T-helper 1 cell treated with Interleukin-12 subunit alpha and Interleukin-12 subunit beta and Interleukin-4 antibody, amounts not matched to agents 30 μg/mL and 1 μg/mL, for 36 hours (primary cell): Measurements from ENCODE around the gene SAE1.

Experiments used
- H3K27ac Mint-ChIP-seq: one replicate; pipeline ENCODE4 v1.8.0; 2021; ENCODE audit warnings: mild to moderate bottlenecking, mixed read lengths
- H3K27me3 Mint-ChIP-seq: one replicate; pipeline ENCODE4 v1.8.0; 2021; ENCODE audit warnings: low read depth, mixed read lengths
- H3K36me3 Mint-ChIP-seq: one replicate; pipeline ENCODE4 v1.8.0; 2021; ENCODE audit warnings: low read depth, mixed read lengths
- H3K4me1 Mint-ChIP-seq: one replicate; pipeline ENCODE4 v1.8.0; 2021; ENCODE audit warnings: low read depth, mixed read lengths
- H3K4me3 Mint-ChIP-seq: one replicate; pipeline ENCODE4 v1.8.0; 2021; ENCODE audit warnings: mild to moderate bottlenecking, moderate library complexity, mixed read lengths
- H3K9me3 Mint-ChIP-seq: one replicate; pipeline ENCODE4 v1.8.0; 2021; ENCODE audit warnings: mixed read lengths

SAE1 gene

DNA sequence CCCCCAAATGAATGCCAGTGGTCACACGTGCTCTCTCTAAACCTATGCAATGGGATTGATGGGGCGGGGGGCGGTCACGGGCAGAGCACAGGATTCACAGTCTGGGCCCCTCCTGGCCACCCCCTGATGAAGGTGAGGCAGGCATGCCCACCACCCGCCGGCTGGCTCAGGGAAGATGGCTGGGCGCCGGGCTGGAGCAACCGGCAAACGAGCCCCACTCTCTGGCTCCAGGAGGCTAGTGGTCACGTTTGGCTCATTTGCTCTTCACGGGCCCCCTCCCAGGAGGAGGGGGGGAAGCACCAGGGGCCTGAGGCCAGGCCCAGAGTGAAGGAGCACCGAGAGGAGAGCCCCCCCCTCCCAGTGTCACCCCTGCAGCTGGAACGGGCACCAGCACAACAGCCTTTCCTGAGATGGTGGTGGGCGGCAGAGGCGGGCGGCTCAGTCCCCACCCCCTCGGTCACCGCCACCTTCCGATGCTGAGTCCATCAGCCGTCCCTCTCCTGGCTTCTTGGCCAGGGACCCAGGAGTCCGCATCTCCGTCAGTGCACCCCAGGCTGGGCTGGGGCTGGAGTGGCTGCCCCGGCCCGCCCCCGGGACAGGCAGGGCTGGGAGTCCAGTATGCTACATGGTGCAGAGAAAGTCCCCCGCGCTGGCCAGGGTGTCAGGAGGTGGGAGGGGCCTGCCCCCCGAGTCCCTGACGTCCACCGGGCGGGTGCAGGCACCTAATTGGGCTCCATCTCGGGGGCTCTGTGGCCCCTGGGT lies 90.6 kb downstream of the SAE1 start:
- Mint-ChIP-seq H3K36me3 (peaks cover 20% of the 10 kb centered on the region), H3K27me3 (no peaks in the 10 kb centered on the region), H3K4me1 (peaks cover 8% of the 10 kb centered on the region), H3K9me3 (peaks cover 3% of the 10 kb centered on the region), H3K4me3 (no peak overlapping the region), H3K27ac (no peak overlapping the region)

DNA sequence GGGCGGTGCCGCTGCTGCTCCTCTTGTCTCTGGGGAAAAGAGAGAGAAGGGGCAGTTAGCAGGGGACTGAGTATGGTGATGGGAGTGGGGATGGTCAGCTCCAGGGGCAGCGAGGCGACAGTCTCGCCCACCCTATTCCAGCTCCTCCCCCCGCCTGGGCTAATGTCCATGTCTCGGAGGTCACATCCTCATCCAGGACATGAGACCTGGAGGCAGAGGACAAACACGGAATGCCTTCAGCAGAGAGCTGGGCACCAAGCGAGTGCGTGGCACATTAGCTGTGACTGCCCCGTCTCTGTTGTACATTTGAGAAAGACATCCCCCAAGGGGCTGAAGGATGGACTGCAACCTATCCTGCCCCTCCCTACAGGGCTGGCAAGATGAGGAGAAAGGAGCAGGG lies 91.3 kb downstream of the SAE1 start:
- Mint-ChIP-seq H3K4me3 (no peak overlapping the region), H3K36me3 (peaks cover 20% of the 10 kb centered on the region), H3K4me1 (peaks cover 8% of the 10 kb centered on the region), H3K9me3 (peaks cover 3% of the 10 kb centered on the region), H3K27ac (no peak overlapping the region), H3K27me3 (no peaks in the 10 kb centered on the region)

DNA sequence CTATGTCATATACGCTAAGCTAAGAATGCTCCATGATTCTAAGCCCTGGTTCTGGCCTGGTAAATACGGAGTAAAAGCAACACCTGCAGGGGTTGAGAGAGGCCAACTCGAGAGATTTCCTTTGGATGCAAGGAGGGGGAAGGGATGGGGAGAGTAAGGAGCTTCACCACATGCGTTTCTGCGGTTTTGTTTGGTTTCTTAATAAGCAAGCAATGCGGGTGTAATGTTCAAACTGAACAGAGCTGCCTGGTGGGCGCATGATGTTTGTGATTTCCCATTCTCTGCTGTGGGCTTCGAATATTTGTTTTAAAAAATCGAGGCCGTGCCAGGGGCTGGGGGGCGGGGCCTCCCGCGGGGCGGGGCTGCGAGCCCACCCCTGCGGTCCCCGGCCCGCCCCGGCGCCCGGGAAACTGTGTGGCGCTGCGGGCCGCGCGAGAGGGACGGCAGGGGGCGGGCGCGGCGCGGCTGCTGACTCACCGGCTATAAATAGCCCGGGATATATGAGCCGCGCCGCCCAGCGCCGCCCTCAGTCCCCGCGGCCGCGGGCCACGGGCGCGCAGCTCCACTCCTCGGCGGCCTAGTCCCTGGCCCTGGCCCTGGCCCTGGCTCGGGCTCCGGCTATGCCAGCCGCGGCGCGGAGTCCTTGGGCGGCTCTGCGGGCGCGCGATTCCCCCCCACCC lies 95.3 kb downstream of the SAE1 start:
- H3K36me3 Mint-ChIP-seq: peaks cover 16% of the 10 kb centered on the region
- H3K4me3 Mint-ChIP-seq: peak overlapping the region; percentile 54
- peaks cover 3% of the 10 kb centered on the region for H3K9me3 Mint-ChIP-seq
- H3K4me1 Mint-ChIP-seq: peaks cover 10% of the 10 kb centered on the region
- no peaks in the 10 kb centered on the region for H3K27me3 Mint-ChIP-seq
- H3K27ac Mint-ChIP-seq: peak overlapping the region; percentile 85

DNA sequence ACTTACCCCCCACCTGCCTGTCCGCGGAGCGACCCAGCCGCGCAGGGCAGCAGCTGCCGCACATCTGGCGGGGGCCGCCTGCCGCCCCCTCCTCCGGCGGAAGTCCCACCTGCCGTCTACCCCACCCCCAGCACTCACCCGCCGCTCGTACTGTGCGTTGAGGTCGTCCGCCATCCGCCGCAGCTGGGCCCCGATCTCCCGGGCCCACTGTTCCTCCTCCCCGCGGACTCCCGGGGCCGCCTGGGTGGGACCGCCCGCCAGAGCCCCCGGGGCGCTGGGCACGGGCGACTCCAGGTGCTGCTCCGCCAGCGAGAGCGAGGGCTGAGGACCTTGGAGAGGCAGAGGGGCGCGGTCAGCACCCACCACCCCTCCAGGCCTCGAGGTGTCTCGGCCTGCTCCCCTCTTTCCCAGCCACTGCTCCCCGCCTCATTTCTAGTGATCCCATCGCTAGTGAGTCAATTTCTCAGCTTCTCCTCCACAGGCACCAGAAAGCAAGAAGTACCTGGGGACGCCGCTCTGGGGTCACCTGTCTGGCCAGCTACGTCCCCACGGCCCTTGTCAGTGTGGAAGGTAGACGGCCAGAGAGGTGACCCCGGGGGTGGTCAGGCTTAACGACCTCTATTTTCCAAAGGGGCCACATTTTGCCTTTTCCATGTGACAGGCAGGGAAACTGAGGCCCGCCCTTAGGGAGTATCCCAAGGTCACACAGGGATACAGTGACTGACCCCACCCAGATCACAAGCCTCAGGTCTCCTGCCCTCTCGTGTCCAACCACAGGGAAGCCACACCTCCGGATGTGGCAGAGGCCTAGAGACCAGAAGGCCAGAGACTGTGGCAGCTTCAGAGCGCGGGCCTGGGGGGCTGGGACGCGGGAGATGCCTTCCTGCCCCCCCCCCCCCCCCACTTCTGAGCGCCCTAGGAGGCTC lies 96.1 kb downstream of the SAE1 start:
- Mint-ChIP-seq H3K27ac (peak overlapping the region; percentile 89), H3K4me1 (peaks cover 15% of the 10 kb centered on the region), H3K9me3 (peaks cover 3% of the 10 kb centered on the region), H3K27me3 (no peaks in the 10 kb centered on the region), H3K4me3 (peak overlapping the region; percentile 84), H3K36me3 (peaks cover 14% of the 10 kb centered on the region)

DNA sequence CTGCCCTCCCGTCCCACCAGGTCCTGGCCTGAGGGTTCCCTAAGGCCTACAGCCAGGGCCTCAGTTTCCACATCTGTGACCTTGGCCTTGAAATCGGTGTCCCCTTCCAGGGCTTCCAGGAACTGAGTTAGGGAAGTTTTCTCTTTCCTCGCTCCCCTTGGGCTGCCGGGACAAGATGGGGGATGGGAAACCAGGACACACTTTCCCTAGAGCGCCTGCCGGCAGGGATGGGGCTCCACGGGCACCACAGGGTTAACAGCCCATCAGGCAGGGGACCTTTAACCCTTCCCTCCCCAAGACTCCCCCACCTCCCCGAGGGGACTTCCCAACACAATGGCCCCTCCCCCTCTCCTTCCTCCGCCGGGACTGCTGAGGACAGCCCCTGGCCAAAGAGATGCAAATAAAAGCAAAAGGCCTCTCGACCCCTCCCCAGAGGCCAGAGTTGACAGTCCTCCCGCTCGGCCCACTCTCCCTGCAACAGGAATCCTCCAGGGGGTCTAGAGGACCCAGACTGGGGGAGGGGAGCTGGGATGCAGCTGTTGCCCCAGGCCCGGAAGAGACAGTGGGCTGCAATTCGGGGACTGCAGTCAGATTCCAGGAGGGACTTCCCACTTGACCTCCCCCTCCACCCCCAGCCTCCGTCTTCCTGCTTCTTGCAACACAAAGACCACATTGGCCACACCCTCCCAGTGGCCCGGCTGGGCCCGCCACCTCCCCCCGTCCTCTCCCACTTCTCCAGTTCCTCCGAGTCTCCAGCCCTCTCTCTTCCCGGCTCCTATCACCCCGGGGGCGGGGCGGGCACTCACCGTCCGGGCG lies 96.9 kb downstream of the SAE1 start:
- Mint-ChIP-seq H3K4me3 (peak overlapping the region; percentile 84), H3K9me3 (peaks cover 3% of the 10 kb centered on the region), H3K4me1 (peaks cover 22% of the 10 kb centered on the region), H3K27ac (peak overlapping the region; percentile 89), H3K27me3 (no peaks in the 10 kb centered on the region), H3K36me3 (peaks cover 7% of the 10 kb centered on the region)

DNA sequence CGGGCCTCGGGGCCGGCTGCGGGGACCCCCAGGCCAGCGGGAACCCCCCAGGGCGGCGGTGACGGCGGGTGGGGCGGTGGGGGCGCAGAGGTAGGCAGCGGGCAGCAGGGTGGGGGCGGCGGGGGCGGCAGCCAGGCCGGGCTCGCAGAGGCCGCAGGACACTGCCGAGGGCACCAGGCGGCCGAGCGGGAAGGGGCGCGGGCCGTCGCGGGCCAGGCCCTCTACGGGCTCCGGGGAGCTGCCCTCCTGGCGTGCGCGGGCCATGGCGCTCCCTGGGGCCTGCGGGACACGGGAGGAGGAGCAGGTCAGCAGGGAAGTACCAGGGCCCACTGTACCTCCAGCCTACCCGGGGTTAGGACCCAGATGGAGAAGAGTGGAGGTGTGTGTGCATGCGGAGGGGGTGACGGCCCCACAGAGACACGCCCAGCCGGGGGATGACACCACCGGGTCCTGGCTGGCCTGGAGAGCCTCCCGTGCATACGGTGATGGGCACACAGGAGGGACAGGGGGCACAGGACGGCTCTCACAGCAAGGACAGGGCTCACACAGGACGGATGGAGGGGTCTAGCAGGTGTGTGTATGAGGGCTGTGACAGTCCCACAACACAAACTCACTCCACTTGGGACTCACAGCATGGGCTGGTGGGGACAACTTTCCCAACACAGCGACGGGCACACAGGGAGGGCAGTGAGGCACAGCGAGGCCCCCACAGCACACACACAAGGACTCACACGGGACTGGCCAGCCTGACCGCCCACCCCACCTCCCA lies 97.7 kb downstream of the SAE1 start:
- peaks cover 3% of the 10 kb centered on the region for H3K9me3 Mint-ChIP-seq
- no peaks in the 10 kb centered on the region for H3K27me3 Mint-ChIP-seq
- peaks cover 26% of the 10 kb centered on the region for H3K4me1 Mint-ChIP-seq
- no peak overlapping the region for H3K27ac Mint-ChIP-seq
- peak overlapping the region; percentile 84 for H3K4me3 Mint-ChIP-seq
- H3K36me3 Mint-ChIP-seq: peaks cover 7% of the 10 kb centered on the region

DNA sequence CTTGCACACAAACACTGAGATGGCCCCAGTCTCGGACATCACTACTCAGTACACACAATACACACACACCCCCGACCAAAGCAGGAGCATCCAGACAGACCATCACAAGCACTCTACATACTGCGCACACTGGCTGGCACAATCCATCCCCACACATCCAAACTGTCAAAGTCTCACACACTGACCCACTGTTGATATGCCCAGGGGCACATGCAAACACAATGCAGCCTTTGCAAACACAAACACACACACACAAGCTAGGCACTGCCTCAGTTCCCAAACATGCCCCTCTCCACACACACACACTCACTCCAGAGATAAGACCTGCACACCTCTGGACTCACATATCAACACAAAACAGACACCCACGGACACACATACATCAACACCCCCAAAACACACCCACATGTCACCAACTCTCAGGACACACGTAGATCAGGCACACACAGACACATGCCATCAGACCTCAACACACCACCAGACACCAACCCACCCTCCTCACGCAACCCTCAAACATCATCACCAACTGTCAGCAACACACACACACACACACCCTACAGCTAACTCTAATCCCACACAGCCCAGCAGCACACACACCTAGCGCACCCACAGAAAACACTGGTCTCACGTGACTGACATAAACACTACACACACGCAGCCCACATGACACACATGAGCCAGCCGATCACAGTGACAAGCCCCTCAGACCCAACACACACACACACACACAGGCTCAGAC lies 98.5 kb downstream of the SAE1 start:
- peaks cover 3% of the 10 kb centered on the region for H3K9me3 Mint-ChIP-seq
- peaks cover 5% of the 10 kb centered on the region for H3K36me3 Mint-ChIP-seq
- no peaks in the 10 kb centered on the region for H3K27me3 Mint-ChIP-seq
- peaks cover 23% of the 10 kb centered on the region for H3K4me1 Mint-ChIP-seq
- H3K27ac Mint-ChIP-seq: no peak overlapping the region
- no peak overlapping the region for H3K4me3 Mint-ChIP-seq

DNA sequence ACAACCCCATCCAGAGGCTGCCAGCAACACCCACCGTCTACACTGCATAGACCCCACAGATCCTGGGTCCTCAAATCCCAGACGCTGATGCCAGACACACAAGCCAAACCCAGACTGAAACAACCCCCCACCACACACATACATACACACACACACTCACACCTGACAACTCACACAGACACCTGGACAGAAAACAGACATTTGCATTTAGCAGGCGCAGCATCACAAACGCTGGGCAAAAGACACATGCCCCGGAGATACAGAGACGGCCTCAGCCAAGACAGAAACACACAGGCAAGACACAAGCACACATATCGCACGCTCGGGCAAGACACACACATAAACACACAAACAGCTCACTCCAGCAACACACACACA lies 99.0 kb downstream of the SAE1 start:
- H3K27me3 Mint-ChIP-seq: no peaks in the 10 kb centered on the region
- H3K36me3 Mint-ChIP-seq: peaks cover 5% of the 10 kb centered on the region
- no peak overlapping the region for H3K27ac Mint-ChIP-seq
- peaks cover 23% of the 10 kb centered on the region for H3K4me1 Mint-ChIP-seq
- H3K9me3 Mint-ChIP-seq: peaks cover 3% of the 10 kb centered on the region
- no peak overlapping the region for H3K4me3 Mint-ChIP-seq

DNA sequence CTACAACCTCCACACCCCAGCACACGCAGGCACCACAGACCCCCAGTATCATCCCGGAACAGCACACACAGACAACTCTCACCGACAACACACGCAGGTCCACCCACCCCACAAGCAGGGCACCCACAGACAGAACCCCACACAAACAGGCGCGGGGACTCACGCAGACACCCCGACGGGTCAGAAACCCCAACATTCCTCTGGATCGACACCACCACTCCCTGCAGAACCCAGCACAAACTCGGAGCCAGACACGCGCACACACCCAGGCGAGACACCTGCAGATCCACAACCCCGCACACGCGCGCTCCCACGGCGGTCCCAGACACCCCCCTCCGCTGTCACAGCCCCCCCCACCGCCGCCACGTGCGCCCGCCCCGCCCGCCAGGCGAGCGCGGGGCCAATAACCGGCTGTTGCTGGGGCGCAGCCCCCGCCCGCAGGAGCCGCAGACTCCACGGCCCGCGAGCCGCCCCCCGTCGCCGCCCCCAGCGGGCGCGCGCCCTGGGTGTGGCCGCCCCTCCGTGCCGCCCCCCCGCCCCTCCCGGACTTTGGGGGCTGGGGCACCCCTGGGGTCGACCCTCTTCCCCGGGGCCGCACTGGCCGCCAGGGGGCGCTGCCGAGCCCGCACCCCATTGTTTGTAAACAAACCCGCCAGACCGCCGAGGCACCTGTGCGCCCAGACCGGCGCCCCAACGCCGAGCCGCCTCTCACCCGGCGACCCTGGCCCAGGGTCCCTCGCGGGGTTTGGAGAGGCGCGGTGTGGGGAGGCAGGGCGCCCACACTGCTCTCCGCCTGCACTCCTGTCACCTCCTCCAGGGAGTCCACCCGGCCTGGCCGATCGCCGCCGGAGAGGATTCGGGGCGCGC lies 99.7 kb downstream of the SAE1 start:
- Mint-ChIP-seq H3K27ac (no peak overlapping the region), H3K27me3 (no peaks in the 10 kb centered on the region), H3K4me3 (peak overlapping the region; percentile 18), H3K36me3 (peaks cover 5% of the 10 kb centered on the region), H3K4me1 (peaks cover 23% of the 10 kb centered on the region), H3K9me3 (peaks cover 3% of the 10 kb centered on the region)

DNA sequence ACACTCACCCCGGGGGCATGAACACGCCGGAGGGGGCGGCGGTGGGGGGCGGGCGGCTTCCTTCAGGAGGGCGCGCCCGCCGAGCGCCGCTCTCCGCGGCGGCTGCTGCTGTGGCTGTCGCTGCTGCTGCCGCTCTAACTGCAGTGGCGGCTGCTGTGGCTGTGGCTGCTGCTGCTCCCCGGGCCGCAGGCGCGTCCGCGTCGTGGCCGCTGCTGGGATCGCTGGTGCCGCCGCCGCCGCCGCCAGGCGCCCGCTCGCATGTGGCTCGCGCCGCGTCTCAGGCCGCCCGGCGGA lies 100.2 kb downstream of the SAE1 start, which contains the start of gene BBC3:
Gene BBC3 (minus strand): TSS at position 279 of the 294 bp plus-strand sequence. CDS start 2,768 bp downstream, outside the sequence.
- peaks cover 1% of the 10 kb centered on the region for H3K27me3 Mint-ChIP-seq
- peak within 1 kb of the TSS; percentile 88 for H3K27ac Mint-ChIP-seq
- peak within 1 kb of the TSS; percentile 84 for H3K4me3 Mint-ChIP-seq
- no peaks in the 10 kb centered on the region for H3K36me3 Mint-ChIP-seq
- H3K4me1 Mint-ChIP-seq: peaks cover 18% of the 10 kb centered on the region
- H3K9me3 Mint-ChIP-seq: no peaks in the 10 kb centered on the region

DNA sequence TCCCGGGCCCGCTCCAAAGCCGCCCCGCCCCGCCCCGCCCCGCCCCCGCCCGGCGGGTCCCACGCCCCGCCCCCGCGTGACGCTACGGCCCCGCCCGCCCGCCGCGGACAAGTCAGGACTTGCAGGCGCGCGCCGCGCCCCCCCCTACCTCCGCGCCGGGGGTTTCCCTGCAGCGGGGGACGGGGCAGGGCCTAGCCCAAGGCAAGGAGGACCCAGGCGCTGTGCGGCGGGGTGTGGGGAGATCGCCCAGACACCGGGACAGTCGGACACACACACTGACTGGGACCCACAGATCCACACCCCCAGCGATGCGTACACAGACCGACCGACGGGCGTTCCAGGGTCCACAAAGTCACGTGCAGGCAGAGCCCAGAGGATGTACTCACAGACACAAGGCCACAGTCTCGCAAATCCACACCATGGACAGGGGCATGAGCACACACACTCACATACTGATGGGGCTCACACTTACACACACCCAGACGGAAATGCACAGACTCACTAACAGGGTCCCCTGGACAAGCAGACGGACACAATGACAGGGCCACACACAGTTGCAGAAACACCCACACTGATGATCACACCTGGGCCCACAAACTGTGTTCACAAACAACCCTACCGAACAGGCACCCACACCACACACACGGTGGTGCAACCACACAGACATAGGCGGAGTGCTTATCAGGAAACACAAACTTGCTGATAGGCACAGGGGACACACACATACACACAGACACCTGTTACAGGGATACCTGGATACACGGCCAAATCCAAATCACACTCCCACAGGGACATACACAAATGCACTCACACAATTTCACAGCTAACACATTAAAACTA lies 100.8 kb downstream of the SAE1 start:
- peak overlapping the region; percentile 88 for H3K27ac Mint-ChIP-seq
- peak overlapping the region; percentile 84 for H3K4me3 Mint-ChIP-seq
- H3K9me3 Mint-ChIP-seq: no peaks in the 10 kb centered on the region
- peaks cover 5% of the 10 kb centered on the region for H3K27me3 Mint-ChIP-seq
- peaks cover 22% of the 10 kb centered on the region for H3K4me1 Mint-ChIP-seq
- H3K36me3 Mint-ChIP-seq: no peaks in the 10 kb centered on the region
